Hepatocyte (in vitro differentiated cells): ENCODE data around the gene DAAM2. TPM values are rescaled to one million over a fixed set of nuclear protein-coding genes. Genes with fewer than 3 reads are reported as not detected.

Experiments used
- DNase-seq: peaks from one replicate; pipeline ENCODE4 v3.0.0-alpha.2; 2016; ENCODE audit warnings: low spot score
- H2AFZ ChIP-seq: fragments of 200-600 bp; sonication (generic); 2 replicates; pipeline ENCODE4 v1.6.0; 2016; ENCODE audit warnings: antibody characterized with exemption, mild to moderate bottlenecking
- H3K27ac ChIP-seq: fragments of 200-600 bp; sonication (generic); 2 replicates; pipeline ENCODE4 v1.5.1; 2016; ENCODE audit warnings: mild to moderate bottlenecking
- H3K27me3 ChIP-seq: fragments of 200-600 bp; sonication (generic); 2 replicates; pipeline ENCODE4 v1.6.1; 2016
- H3K36me3 ChIP-seq: fragments of 200-600 bp; sonication (generic); replicated peaks from 2 replicates; pipeline ENCODE4 v1.5.1; 2016; ENCODE audit warnings: low read depth; ENCODE audit not compliant: insufficient read depth
- H3K4me1 ChIP-seq: fragments of 200-600 bp; sonication (generic); 2 replicates; pipeline ENCODE4 v1.5.1; 2016; ENCODE audit warnings: mild to moderate bottlenecking, moderate library complexity; ENCODE audit not compliant: insufficient read depth
- H3K4me2 ChIP-seq: fragments of 200-600 bp; sonication (generic); 2 replicates; pipeline ENCODE4 v1.6.0; 2016
- H3K4me3 ChIP-seq: fragments of 200-600 bp; sonication (generic); 2 replicates; pipeline ENCODE4 v1.5.1; 2016; ENCODE audit warnings: mild to moderate bottlenecking
- H3K79me2 ChIP-seq: fragments of 200-600 bp; sonication (generic); 2 replicates; pipeline ENCODE4 v1.6.0; 2017; ENCODE audit warnings: mild to moderate bottlenecking
- H3K9me2 ChIP-seq: fragments of 200-600 bp; sonication (generic); replicated peaks from 2 replicates; pipeline ENCODE4 v1.6.0; 2017; ENCODE audit warnings: mild to moderate bottlenecking; ENCODE audit not compliant: insufficient read depth
- H3K9me3 ChIP-seq: fragments of 200-600 bp; sonication (generic); 2 replicates; pipeline ENCODE4 v1.5.1; 2016; ENCODE audit warnings: low read depth, mild to moderate bottlenecking
- H4K20me1 ChIP-seq: fragments of 200-600 bp; sonication (generic); 2 replicates; pipeline ENCODE4 v1.6.0; 2016; ENCODE audit warnings: mild to moderate bottlenecking; ENCODE audit not compliant: insufficient read depth, poor library complexity, severe bottlenecking
- EZH2 ChIP-seq: fragments of 200-600 bp; sonication (generic); IDR thresholded peaks from 2 replicates; pipeline ENCODE4 v1.6.1; 2016; ENCODE audit warnings: antibody characterized with exemption, mild to moderate bottlenecking, borderline replicate concordance
- EZH2phosphoT487 ChIP-seq: fragments of 200-600 bp; sonication (generic); IDR thresholded peaks from one replicate; pipeline ENCODE4 v1.6.1; 2018; ENCODE audit warnings: antibody characterized with exemption, mild to moderate bottlenecking, low read depth, moderate library complexity; ENCODE audit not compliant: unreplicated experiment, severe bottlenecking
- WGBS: methylation state at CpG from one replicate; pipeline ENCODE4 v1.1.6; 2016; ENCODE audit warnings: low lambda C conversion rate; ENCODE audit errors: missing lambda C conversion rate; 5-methylcytosine and 5-hydroxymethylcytosine counted together
- polyA plus RNA-seq: library from polyadenylated mRNA; unstranded; fragments of >200 nt; fragmentation: Nextera tagmentation; extraction: Ambion mirVana; gene quantifications from 2 replicates; pipeline ENCODE4 v1.2.1, GENCODE V29; 2016
- total RNA-seq: library from RNA; depleted of rRNA; stranded (reverse); fragments of >200 nt; gene quantifications from 2 replicates; pipeline ENCODE4 v1.2.3, GENCODE V29; 2014
- TF ChIP-seq, protein P1 (sequence below): fragments of 200-600 bp; sonication (generic); IDR thresholded peaks from 2 replicates; pipeline ENCODE4 v1.5.1; 2016; ENCODE audit warnings: antibody characterized with exemption, mild to moderate bottlenecking; ENCODE audit not compliant: poor library complexity

DAAM2 gene
- total and polyA plus RNA-seq, 2 experiments from 2014 or later, result 11.7 to 15.1 TPM

DNA sequence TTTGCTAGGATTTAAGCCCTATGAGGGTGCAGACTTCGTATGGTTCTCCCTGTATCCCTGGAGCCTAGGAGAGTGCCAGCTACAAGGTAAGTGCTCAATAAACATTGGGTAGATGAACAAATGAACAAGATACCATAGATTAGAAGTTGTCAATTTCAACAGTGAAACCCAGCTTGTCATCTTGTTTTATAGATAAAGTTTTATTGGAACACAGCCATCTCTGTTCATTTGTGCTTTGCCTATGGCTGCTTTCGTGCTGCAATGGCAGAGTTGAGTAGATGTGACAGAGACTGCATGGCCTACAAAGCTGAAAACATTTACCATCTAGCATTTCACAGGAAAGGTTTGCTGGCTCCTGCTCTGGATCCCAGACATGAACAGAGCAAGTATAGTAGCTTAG is 5.6 kb downstream of the DAAM2 start:
- peaks cover 25% of the 10 kb centered on the region for H3K79me2 ChIP-seq
- peaks cover 9% of the 10 kb centered on the region for H3K4me1 ChIP-seq
- no peaks in the 10 kb centered on the region for H3K9me3 ChIP-seq

DNA sequence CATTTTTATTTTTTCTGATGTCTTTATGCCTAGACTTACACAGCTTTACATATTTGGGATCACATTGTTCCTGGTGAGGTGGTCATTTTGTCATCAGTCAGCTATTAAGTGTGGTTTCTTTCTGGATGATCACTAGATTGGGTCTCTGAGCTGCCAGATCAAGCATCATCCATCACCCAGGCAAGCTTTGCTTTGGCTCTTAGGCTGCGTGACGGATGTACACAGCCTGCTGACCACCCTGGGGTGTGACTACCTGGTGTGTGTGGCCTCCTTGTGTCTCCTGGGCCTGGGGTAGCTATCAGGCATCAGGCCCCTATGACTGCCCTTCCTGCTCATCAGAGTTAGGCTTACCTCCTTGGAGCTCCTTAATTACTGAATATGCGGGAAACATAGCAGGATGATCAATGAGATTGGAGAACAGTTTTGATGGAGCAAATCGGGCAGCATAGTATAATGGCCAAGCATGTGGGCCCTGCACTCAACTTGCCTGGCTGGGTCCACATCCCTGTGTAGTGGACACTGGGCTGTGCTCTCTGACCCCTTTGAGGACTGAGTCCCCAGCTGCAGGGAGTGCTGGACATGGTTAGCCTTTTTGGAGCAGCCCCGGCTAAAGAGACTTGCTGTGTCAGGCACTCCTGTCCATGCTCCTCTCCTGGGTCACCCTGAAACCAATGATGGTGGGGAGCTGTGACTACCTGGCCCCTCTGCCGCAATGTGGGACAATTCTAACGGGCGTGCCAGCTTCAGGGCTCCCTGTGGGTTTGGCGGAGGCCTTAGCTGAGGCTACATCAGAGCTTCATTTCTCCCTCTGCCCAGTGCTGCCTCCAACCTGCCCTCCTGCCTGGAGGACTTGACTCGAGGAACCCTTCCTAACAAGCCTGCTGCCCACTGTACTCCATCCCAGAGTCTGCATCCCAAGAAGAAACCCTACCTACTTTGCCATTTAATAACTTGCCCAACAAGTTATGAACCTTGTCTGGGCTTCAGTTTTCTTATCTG is 8.2 kb downstream of the DAAM2 start:
- DNase-seq, result no peak
- Histone ChIP-seq H3K27ac (no peak overlapping the region), H2AFZ (no peak overlapping the region), H3K4me2 (no peak overlapping the region), H3K4me1 (peaks cover 9% of the 10 kb centered on the region), H3K36me3 (no peaks in the 10 kb centered on the region), H3K79me2 (peaks cover 9% of the 10 kb centered on the region), H3K27me3 (no peaks in the 10 kb centered on the region), H3K9me3 (no peaks in the 10 kb centered on the region), H3K4me3 (no peak overlapping the region), H3K9me2 (no peaks in the 10 kb centered on the region), H4K20me1 (peaks cover 2% of the 10 kb centered on the region)
- 97% methylated on average over 10 of the region's 10 CpGs for WGBS
- no peak for TF ChIP-seq EZH2
- TF ChIP-seq EZH2phosphoT487, result no peak
- TF ChIP-seq, protein P1, sequence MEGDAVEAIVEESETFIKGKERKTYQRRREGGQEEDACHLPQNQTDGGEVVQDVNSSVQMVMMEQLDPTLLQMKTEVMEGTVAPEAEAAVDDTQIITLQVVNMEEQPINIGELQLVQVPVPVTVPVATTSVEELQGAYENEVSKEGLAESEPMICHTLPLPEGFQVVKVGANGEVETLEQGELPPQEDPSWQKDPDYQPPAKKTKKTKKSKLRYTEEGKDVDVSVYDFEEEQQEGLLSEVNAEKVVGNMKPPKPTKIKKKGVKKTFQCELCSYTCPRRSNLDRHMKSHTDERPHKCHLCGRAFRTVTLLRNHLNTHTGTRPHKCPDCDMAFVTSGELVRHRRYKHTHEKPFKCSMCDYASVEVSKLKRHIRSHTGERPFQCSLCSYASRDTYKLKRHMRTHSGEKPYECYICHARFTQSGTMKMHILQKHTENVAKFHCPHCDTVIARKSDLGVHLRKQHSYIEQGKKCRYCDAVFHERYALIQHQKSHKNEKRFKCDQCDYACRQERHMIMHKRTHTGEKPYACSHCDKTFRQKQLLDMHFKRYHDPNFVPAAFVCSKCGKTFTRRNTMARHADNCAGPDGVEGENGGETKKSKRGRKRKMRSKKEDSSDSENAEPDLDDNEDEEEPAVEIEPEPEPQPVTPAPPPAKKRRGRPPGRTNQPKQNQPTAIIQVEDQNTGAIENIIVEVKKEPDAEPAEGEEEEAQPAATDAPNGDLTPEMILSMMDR, result no peak

More for the DNA sequence above, 5.6 kb downstream of the DAAM2 start:
- TF ChIP-seq, protein P1, result no peak
- TF ChIP-seq EZH2, result no peak
- TF ChIP-seq EZH2phosphoT487, result no peak
- Histone ChIP-seq H2AFZ (no peak overlapping the region), H3K27me3 (peaks cover 8% of the 10 kb centered on the region), H3K36me3 (no peaks in the 10 kb centered on the region), H3K4me3 (no peak overlapping the region), H3K4me2 (no peak overlapping the region), H4K20me1 (peaks cover 2% of the 10 kb centered on the region), H3K9me2 (no peaks in the 10 kb centered on the region), H3K27ac (no peak overlapping the region)
- WGBS, result 93% methylated on average over 2 of the region's 2 CpGs
- no peak for DNase-seq

DNA sequence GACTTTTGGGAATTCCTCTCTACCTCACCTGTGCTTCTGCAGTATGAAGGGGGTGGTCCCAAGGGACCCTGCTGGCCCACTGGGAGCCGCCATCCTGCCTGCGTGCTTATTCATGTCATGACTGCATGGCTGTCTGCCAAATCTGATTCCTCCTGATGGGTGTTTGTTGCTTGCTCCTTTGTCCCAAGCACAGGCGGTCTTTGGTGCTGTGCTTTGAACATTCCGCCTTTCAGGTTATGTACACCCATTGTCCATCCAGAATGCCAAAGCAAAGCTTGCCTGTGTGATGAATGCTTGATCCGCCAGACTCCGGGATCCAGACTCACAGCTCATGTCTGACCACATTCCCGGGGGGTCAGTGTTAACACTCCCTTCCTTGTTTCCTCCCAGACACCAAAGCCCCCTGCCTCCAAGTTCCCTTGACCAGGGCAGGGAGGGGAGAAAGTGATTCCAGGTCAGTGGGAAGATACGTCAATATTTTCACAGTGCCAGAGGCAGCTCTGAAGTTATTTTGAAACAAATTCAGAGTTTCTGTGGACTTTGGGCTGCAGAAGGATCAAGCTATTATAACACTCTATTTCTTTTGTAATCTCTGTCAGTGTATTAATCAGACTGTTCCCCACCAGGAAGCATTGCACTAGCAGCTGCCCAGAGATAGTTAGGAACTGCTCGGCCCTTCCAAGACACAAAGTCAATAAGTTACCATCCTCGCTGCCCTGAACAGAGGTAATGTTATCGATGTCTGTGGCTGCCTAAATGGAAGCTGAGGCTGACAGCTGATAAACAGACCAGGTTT is 9.5 kb downstream of the DAAM2 start:
- Histone ChIP-seq H3K79me2 (peaks cover 3% of the 10 kb centered on the region), H3K36me3 (no peaks in the 10 kb centered on the region), H3K4me1 (peaks cover 9% of the 10 kb centered on the region), H3K9me3 (no peaks in the 10 kb centered on the region), H4K20me1 (peaks cover 2% of the 10 kb centered on the region), H3K4me2 (no peak overlapping the region), H3K27me3 (no peaks in the 10 kb centered on the region), H3K9me2 (no peaks in the 10 kb centered on the region), H3K4me3 (no peak overlapping the region), H3K27ac (no peak overlapping the region), H2AFZ (no peak overlapping the region)
- DNase-seq, result no peak
- WGBS, result 63% methylated on average over 11 of the region's 11 CpGs
- TF ChIP-seq EZH2phosphoT487 (no peak), EZH2 (no peak)
- TF ChIP-seq, protein P1, result no peak
